ENCODE measurements around the gene RNF121. TPM values are rescaled to one million over a fixed set of nuclear protein-coding genes. Genes with fewer than 3 reads are reported as not detected.

The RNF121 gene
- total RNA-seq, 1 donor from 2014 or later = 84.4 TPM

DNA sequence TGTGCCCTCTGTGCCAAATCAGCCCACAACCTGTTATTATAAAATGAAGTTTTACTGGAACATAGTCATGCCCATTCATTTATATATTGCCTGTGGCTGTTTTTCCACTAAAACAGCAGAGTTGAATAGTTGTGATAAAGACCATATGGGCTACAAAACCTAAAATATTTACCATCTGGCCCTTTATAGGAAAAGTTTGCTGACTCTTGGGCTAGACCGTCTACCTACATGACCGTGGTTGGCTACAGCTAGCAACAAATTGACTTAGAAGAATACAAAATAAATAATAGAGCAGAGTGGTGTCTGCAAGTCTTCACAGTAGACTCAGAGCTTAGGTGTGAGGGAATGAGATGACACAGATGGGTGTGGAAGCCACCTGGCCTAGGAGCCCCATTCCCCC is 58.7 kb downstream of the RNF121 start:
- no peak for DNase-seq (ENCODE audit: low read depth)

DNA sequence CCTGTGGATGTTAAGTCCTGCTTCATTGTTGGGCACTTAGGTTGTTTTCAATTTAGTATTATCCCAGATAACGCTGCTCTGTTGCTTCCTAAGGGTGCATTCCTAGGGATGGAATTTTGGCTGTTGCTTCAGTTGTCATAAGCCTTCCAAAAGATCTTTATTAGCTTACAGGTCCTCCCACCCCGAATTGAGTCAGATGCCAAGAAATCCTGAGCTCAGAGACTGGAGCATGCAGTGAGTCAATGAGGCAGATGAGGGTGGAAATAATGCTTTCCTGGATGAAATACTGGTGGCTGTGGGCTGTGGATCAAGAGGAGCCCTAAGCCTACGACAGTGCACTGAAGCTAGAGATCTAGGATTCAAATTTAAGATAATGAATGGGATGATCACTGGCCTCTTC is 59.2 kb downstream of the RNF121 start:
- DNase-seq (ENCODE audit: low read depth) = no peak

DNA sequence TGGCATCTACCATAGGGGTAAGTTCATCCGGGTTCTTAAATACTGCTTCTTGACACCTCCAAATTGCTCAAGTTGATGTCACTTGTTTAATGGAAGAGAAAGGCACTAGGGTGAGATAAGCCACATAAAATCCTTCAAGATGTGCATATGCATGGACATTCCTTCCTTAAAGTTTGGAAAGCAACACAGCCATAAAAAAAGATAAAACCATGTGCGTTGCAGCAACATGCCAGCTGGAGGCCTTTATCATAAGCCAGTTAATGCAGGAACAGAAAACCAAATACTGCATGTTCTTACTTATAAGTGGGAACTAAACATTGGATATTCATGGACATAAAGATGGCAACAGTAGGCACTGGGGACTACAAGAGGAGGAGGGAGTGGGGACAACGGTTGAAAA is 61.9 kb downstream of the RNF121 start:
- no peak for DNase-seq (ENCODE audit: low read depth)

DNA sequence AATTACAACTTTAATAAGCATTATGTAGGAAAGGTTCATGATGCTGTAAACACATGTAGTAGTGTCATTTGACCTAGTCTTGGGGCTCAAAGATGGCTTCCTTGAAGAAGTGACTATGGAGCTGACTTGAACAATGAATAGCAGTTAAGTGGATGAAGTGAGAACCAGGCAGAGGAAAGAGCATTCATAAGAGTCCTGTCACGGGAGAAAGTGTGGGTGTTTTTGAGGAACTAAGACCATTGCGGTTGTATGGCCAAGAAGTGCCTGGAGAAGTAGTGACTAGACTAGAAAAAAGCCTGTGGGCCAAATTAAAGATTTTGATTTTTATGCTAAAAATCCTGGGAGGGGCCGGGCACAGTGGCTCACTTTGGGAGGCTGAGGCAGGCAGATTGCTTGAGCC is 62.6 kb downstream of the RNF121 start:
- DNase-seq (ENCODE audit: low read depth) = no peak

DNA sequence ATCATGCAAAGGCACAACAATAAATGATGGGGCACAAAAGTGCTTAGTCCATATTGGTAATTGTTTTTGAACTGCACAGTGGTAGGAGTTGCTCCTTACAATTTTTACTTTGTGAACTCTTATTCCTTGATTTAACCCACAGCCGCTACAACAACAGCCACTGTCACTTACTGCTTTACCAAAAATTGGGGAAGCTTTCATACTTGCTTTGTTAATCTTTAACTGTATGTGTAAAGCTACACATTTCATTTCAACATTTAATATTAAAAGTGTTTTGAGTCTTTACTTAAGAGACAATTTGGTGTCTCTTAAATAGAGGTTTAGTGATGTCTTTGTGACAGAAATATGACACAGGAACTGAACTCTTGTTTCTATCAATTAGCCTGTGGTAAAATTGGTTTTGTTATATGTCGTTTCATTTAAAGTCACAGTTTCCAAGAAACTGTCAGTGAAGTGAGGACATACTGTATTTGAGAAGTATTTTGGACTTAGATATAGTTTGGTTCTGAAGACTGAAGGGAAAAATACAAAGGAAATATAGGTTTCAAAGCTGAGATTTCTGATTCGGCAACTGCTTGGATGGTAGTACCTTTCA is 63.4 kb downstream of the RNF121 start:
- no peak for DNase-seq (ENCODE audit: low read depth)

DNA sequence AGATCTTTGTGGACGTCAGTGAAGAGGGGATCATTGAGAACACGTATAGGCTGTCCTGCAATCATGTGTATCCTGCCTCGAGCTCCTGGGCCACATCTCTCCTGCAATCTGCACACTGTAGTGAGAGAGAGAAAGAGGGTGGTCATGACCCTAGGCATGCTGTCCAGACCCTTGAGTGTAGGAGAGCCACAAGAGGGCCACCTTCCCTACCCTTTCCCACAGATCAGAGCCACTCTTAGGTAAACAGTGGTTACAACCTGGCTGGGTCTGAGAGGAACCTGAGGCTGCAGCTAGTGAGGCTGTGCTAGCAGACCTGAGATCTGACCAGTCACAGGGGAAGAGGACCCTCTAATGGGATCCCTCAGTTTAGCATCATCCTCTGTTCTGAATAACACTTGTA is 65.9 kb downstream of the RNF121 start:
- no peak for DNase-seq (ENCODE audit: low read depth)

DNA sequence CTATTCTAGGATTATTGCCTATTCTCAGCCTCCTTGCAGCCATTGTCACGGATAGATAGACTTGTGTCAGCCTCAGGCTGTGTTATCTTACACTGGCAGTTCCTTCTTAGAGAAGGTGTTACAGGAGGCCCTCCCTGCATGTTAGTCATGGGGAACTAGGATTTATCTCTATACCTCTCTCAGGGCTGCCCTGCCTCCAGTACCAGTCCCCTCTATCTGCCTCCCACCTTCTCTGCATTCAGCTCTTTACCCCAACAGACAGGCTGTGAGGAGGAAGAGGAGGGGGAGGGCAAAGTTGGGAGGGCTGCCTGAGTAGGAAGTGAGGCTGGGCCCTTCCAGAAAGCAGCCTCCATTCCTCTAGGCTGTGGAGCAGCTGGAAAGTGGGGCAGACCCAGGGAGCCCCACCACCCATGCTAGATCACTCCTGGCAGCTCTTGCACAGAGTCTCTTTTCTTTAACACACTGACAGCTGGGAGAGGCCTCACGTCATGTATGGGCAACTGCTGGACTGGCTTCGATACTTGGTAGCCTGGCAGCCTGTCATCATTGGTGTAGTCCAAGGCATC is 67.0 kb downstream of the RNF121 start:
- DNase-seq (ENCODE audit: low read depth) = no peak

GRCh38 chr11:71996517-71996916 is 67.7 kb downstream of the RNF121 start:
- DNase-seq (ENCODE audit: low read depth) = no peak

DNA sequence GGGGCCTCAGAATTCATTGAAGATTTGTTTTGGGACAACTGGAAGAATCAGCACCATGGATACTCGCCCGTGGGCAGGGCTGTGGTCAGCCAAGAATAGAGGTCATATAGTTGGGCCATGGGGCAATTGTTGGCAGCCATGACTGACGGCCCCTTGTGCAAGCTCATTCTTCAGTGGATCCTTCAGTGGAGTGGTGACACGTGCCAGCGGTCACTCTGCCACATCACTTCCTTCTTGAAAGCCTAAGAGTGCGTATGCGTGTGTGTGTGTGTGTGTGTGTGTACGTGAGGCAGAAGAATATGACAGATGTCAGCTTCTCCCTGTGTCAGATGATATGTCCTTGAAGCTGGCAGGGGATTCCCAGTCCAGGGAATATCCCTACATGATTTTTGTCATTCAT is 68.1 kb downstream of the RNF121 start:
- no peak for DNase-seq (ENCODE audit: low read depth)

GRCh38 chr11:71997594-71997993 is 68.7 kb downstream of the RNF121 start:
- no peak for DNase-seq (ENCODE audit: low read depth)

DNA sequence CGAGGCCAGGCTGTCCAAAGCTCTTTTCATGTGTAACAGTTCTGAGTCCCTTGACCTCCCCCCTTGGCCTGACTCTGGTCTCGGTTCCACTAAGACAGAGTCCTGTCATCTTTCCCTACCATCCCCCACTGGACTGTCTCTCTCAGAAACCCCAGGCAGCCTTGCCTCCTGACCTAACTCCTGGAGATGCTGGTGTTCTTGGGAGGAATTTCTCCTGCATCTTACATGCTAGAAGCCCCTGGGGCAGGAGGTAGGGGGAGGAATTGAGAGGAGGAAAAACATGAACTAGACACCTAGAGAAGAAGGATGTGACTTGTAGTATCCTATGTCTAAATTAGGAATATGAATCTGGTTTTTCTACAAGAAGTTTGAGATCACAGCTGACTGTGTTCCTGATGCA is 69.2 kb downstream of the RNF121 start:
- no peak for DNase-seq (ENCODE audit: low read depth)

DNA sequence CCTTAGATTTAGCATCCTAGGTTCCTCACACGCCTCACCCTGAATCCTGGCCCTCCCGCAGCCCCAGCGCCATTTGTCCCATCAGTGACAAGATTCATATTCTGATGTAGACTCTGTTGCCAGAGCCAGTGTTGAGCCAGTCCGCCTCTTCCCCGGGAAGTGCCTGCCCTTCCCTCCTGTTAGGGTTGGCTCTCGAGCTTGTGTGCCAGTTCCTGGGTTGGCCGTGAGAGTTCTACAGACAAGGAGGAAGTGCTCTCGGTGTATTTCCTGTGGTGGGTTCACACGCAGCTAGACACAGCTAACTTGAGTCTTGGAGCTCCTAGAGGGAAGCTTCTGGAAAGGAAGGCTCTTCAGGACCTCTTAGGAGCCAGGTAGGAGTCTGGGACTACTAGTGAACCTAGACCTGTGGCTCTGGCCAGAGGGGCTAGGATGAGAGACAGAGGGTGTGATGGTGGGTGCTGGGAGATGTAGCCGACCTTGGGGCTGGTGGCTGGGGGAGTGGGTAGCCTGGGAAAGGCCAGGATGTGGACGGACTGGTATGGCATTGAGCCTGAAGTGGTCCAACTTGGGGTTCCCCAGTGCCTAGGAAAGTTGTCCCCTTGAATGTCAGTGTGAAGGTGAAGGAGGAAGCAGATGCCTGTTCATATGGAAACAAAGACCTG is 69.9 kb downstream of the RNF121 start, which contains the start of gene IL18BP:
Gene IL18BP, plus strand, starts transcription at position 261 of the 662 bp plus-strand sequence. CDS start 1,076 bp downstream, outside the sequence.
- DNase-seq (ENCODE audit: low read depth) = no peak

GRCh38 chr11:71999362-71999761 is 70.5 kb downstream of the RNF121 start:
- peak; percentile 29 for DNase-seq (ENCODE audit: low read depth)

- DNase-seq (ENCODE audit: low read depth) = no peak
Measured at GRCh38 chr11:71999798-72000197, 71.0 kb downstream of the RNF121 start.

- no peak for DNase-seq (ENCODE audit: low read depth)
Measured at GRCh38 chr11:72000202-72000867, 71.5 kb downstream of the RNF121 start.

- DNase-seq (ENCODE audit: low read depth) = no peak
Measured at GRCh38 chr11:72001285-72001684, 72.4 kb downstream of the RNF121 start.

DNA sequence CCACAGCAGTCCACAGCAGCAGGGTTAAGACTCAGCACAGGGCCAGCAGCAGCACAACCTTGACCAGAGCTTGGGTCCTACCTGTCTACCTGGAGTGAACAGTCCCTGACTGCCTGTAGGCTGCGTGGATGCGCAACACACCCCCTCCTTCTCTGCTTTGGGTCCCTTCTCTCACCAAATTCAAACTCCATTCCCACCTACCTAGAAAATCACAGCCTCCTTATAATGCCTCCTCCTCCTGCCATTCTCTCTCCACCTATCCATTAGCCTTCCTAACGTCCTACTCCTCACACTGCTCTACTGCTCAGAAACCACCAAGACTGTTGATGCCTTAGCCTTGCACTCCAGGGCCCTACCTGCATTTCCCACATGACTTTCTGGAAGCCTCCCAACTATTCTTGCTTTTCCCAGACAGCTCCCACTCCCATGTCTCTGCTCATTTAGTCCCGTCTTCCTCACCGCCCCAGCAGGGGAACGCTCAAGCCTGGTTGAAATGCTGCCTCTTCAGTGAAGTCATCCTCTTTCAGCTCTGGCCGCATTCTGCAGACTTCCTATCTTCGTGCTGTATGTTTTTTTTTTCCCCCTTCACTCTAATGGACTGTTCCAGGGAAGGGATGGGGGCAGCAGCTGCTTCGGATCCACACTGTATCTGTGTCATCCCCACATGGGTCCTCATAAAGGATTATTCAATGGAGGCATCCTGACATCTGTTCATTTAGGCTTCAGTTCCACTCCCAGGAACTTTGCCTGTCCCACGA is 73.2 kb downstream of the RNF121 start:
- no peak for DNase-seq (ENCODE audit: low read depth)

DNA sequence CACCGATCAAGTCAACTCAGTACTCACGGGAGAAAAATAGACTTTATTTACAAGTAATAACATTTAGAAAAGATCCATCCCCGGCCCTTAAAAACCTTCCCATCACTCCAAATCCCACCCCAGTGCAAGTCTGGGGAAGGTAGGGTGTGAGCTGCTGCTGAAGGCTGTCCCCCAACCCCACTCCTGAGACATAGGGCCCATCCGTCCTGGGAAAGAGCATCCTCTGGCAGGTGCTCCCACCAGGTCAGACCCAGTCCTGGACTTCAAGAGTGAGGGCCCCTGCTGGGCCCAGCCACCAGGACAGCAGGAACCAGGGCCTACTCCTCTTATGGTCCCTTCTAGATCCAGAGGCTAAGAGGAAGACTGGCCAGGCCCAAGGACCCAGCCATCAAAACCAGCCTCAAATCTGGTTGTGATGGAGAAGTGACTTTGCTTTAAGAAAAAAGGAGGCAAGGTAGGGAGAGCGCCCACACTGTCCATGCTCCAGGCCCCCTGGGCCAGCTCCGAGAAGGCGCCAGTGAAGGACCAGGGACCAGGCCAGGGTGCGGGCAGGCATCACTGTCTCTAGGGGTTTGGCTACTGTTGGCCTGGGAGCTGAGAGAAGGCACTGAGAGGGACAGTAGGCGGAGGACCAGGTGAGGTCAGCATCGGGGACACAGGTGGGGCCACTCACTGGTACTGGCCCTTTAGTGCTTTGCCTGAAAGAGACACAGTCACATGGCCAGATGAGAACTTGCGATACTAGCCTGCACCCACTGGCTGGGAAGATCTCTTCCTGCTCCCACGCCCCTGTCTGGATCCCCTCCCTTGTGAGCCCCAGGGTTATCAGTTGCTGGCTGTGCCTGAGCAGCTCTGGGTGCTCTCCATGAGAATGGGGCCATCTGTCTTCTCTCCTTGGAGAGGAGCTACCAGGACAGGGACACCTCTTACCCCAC is 74.3 kb downstream of the RNF121 start:
- DNase-seq (ENCODE audit: low read depth) = no peak

DNA sequence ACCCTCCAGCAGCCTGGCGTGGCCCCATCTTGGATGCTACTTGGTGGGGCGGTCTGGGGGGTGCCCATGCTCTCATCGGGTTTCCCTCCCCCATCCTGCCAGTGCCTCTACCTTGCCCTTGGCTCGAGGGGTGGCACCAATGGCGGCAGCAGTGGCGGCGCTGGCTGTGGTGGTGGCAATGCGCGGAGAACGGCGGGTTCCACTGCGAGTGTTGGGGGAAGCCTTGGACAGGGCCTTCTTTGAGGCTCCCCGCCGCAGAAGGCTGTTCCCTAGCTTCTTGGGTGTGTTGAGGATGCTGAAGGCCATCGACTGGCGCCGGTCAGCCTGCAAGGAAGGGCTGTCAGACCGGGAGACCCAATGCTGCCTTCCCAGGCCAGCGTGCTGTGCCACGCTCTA is 74.9 kb downstream of the RNF121 start:
- DNase-seq (ENCODE audit: low read depth) = no peak

DNA sequence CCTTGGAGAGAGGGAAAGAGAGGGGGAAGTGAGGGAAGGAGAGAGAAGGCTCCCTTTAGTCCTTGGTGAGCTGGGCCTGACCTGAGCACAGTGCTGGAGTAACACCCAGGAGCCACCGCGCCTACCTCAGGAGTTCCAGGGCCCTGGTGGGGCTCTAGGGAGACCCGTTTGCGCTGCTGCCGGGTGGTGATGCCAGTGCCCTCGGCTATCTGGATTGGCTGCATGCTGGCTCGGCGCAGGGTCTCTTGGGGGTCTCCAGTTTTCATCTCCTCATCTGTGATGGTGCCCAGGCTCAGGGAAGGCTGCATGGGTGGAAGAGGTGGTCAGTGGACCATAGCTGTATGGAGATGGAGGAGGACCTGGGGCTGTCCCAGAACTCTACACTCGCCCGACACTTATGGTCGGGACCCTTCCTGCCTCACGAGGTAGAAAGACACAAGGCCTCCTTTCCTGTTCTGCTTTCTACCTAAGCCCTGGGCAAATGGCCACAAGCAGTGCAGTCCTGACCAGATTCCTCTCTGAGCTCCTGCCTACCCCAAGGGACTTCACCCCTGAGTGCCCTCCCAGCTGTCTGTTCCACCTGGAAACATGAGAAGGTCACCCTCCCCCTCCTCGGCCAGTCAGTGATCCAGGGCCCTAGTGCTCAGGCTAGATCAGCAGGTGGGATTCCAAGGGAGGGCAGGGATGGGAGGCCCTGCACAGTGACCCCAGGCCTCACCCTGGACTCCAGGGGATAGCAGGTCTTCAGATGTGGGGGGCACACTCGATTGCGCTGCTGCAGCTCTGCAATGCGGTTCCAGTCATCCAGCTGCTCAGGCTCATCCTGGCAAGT is 75.9 kb downstream of the RNF121 start:
- no peak for DNase-seq (ENCODE audit: low read depth)
